ENCODE measurements around the gene SMCO1.

DNA sequence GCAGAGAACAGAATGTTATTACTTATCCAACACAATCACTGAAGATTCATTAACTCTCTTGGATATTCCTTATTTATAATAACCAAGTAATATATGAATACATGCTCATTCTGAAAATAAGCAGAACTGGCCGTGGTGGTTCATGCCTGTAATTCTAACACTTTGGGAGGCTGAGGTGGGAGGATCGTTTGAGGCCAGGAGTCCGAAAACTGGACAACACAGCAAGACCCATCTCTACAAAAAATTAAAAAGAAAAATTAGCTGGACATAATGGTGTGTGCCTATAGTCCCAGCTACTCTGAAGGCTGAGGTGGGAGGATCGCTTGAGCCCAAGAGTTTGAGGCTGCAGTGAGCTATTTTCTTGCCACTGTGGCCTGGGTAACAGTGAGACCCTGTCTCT is 37.5 kb downstream of the SMCO1 start:
- TF ChIP-seq LEF1 (IDR thresholded peaks at IDR 0.05; ENCODE audit: borderline replicate concordance) (no peak), TARDBP (IDR thresholded peaks at IDR 0.05) (no peak), ELF4 (IDR thresholded peaks at IDR 0.05) (no peak), ARNT (IDR thresholded peaks at IDR 0.05) (no peak), BHLHE40 (IDR thresholded peaks at IDR 0.05; ENCODE audit: borderline replicate concordance) (no peak), SP1 (IDR thresholded peaks at IDR 0.05) (no peak)
